K562 (cell line): ENCODE data around the gene RCSD1. TPM values are rescaled to one million over a fixed set of nuclear protein-coding genes. Genes with fewer than 3 reads are reported as not detected.

ENCODE experiments used
- ATAC-seq: fragments of 200-7000 bp; cut with Tn5 transposase; 3 replicates; pipeline ENCODE4 v1.9.1; 2020; ENCODE audit warnings: moderate library complexity
- BruUV-seq: library from RNA; stranded (reverse); fragments of 400-500 nt; replicated peaks from 2 replicates; lab custom pipeline; 2021; lab: Mats Ljungman, UMichigan
- CTCF ChIA-PET: fragments of 300-600 bp; formaldehyde crosslinking; extraction: SDS; loops from one replicate; lab custom pipeline; 2021; ENCODE audit warnings: low intra/inter-chr PET ratio; lab: Yijun Ruan, JAX
- POLR2A ChIA-PET: fragments of 300-600, 350-650 bp; sonication (Branson Sonifier 250); formaldehyde crosslinking; extraction: SDS; loops from one replicate; lab custom pipeline; 2021; ENCODE audit warnings: antibody characterized with exemption, inconsistent platforms; lab: Yijun Ruan, JAX
- DNase-seq, 4 experiments: peaks; one replicate each; pipeline versions ENCODE4 v3.0.0 to v3.0.0-alpha.2; 2011 to 2018; ENCODE audit warnings: low spot score in 3 of 4, mixed read lengths in 3 of 4; ENCODE audit errors: extremely low read depth in 1 of 4
- FAIRE-seq: peaks from 2 replicates; lab custom pipeline; 2011; peaks lifted over from hg19 to GRCh38; lab: Jason Lieb, UNC
- H2AFZ ChIP-seq: 2 replicates; pipeline ENCODE4 v1.6.0; 2011; ENCODE audit warnings: low read depth, low read length, control low read depth, inconsistent platforms
- H3K27ac ChIP-seq: fragments of 200-600 bp; 3 replicates; pipeline ENCODE4 v1.8.0; 2011; ENCODE audit warnings: low read depth, mild to moderate bottlenecking, control low read depth, inconsistent platforms, low read length, moderate library complexity, mixed read lengths; ENCODE audit errors: extremely low read depth
- H3K27me3 ChIP-seq, 2 experiments: fragments of 300-600 bp in 1 of 2; 2 replicates in 1 of 2; 3 replicates in 1 of 2; pipeline versions ENCODE4 v1.6.0 to v1.8.0; 2011; ENCODE audit warnings: inconsistent platforms in 2 of 2, low read length in 2 of 2, mild to moderate bottlenecking in 1 of 2, mixed read lengths in 1 of 2, moderate library complexity in 1 of 2; ENCODE audit not compliant: control insufficient read depth in 2 of 2, insufficient read depth in 2 of 2
- H3K36me3 ChIP-seq: fragments of 300-600 bp; 3 replicates; pipeline ENCODE4 v1.8.0; 2011; ENCODE audit warnings: mild to moderate bottlenecking, low read length, inconsistent platforms; ENCODE audit not compliant: control insufficient read depth, insufficient read depth
- H3K4me1 ChIP-seq, 2 experiments: fragments of 200-600 bp in 1 of 2; replicated peaks in 1 of 2; 2 replicates in 1 of 2; 3 replicates in 1 of 2; pipeline versions ENCODE4 v1.5.1 to v1.8.0; 2011; ENCODE audit warnings: inconsistent platforms in 2 of 2, low read length in 2 of 2, mild to moderate bottlenecking in 1 of 2, mixed read lengths in 1 of 2, moderate library complexity in 1 of 2; ENCODE audit not compliant: control insufficient read depth in 2 of 2, insufficient read depth in 2 of 2
- H3K4me2 ChIP-seq: 2 replicates; pipeline ENCODE4 v1.6.1; 2011; ENCODE audit warnings: low read length, control low read depth, inconsistent platforms, mixed read lengths; ENCODE audit not compliant: insufficient read depth
- H3K4me3 ChIP-seq: fragments of 200-600 bp; sonication (generic), shearing (Covaris generic); 2 replicates; pipeline ENCODE4 v1.5.1; 2016; ENCODE audit warnings: control low read depth, inconsistent platforms
- H3K79me2 ChIP-seq: fragments of 200-600 bp; 3 replicates; pipeline ENCODE4 v1.8.0; 2011; ENCODE audit warnings: low read length, inconsistent platforms; ENCODE audit not compliant: control insufficient read depth, insufficient read depth
- H3K9ac ChIP-seq, 2 experiments: 2 replicates each; pipeline versions ENCODE4 v1.6.0 to v1.6.1; 2011; ENCODE audit warnings: low read depth in 2 of 2, low read length in 2 of 2, control low read depth in 1 of 2, inconsistent platforms in 1 of 2, mild to moderate bottlenecking in 1 of 2, mixed read lengths in 1 of 2; ENCODE audit not compliant: insufficient read depth in 1 of 2
- H3K9me1 ChIP-seq: one replicate; pipeline ENCODE4 v1.6.0; 2011; ENCODE audit warnings: inconsistent platforms, mild to moderate bottlenecking, low read length, moderate library complexity; ENCODE audit not compliant: control insufficient read depth, insufficient read depth
- H3K9me3 ChIP-seq: replicated peaks from 2 replicates; pipeline ENCODE4 v1.5.1; 2011; ENCODE audit warnings: low read depth, low read length, inconsistent platforms; ENCODE audit not compliant: control insufficient read depth, insufficient read depth
- H4K20me1 ChIP-seq: replicated peaks from 2 replicates; pipeline ENCODE4 v1.6.1; 2011; ENCODE audit warnings: low read length, inconsistent platforms, mixed read lengths; ENCODE audit not compliant: control insufficient read depth, insufficient read depth
- GATA2 ChIP-seq: sonication (generic); formaldehyde crosslinking; IDR thresholded peaks from 2 replicates; pipeline ENCODE4 v1.4.0; 2020; ENCODE audit warnings: mild to moderate bottlenecking, missing genetic modification reagents
- HDGF ChIP-seq: fragments of 450-650 bp; IDR thresholded peaks from 2 replicates; pipeline ENCODE4 v1.6.1; 2016
- HINFP ChIP-seq: fragments of 450-650 bp; conservative IDR thresholded peaks from 2 replicates; pipeline ENCODE4 v1.6.1; 2016; ENCODE audit warnings: missing genetic modification characterization, low read depth, mild to moderate bottlenecking, control low read depth, missing compliant biosample characterization
- HMBOX1 ChIP-seq: sonication (generic); IDR thresholded peaks from 2 replicates; pipeline ENCODE4 v1.6.1; 2016
- L3MBTL2 ChIP-seq: fragments of 450-650 bp; IDR thresholded peaks from 2 replicates; pipeline ENCODE4 v1.6.1; 2016; ENCODE audit warnings: mild to moderate bottlenecking, moderate library complexity
- LARP7 ChIP-seq: fragments of 450-650 bp; IDR thresholded peaks from 2 replicates; pipeline ENCODE4 v1.6.1; 2016
- MAFK ChIP-seq: IDR thresholded peaks from 2 replicates; pipeline ENCODE4 v1.6.1; 2011; ENCODE audit warnings: low read length, improper control_type of control experiment
- MTA2 ChIP-seq: fragments of 450-650 bp; IDR thresholded peaks from 2 replicates; pipeline ENCODE4 v1.6.1; 2016; ENCODE audit warnings: low read depth
- PML ChIP-seq: IDR thresholded peaks from 2 replicates; pipeline ENCODE4 v1.6.1; 2012; ENCODE audit warnings: low read length, inconsistent platforms
- RBM17 ChIP-seq: fragments of 200-400 bp; formaldehyde crosslinking; IDR thresholded peaks from 2 replicates; pipeline ENCODE4 v1.6.1; 2017; ENCODE audit warnings: low read depth, mild to moderate bottlenecking, low read length, borderline replicate concordance
- ZFP36 ChIP-seq: fragments of 150-350 bp; IDR thresholded peaks from 2 replicates; pipeline ENCODE4 v1.6.1; 2018; ENCODE audit warnings: low read length, low read depth; ENCODE audit not compliant: partially characterized antibody
- WGBS: fragments of 100-300 bp; shearing (Covaris generic); methylation state at CpG from one replicate; pipeline ENCODE4 v1.1.6; 2016; ENCODE audit warnings: low coverage, mixed read lengths; ENCODE audit not compliant: insufficient coverage; ENCODE audit errors: missing lambda C conversion rate; 5-methylcytosine and 5-hydroxymethylcytosine counted together
- in situ Hi-C: fragments of 300-500 bp; cut with MboI; formaldehyde crosslinking; loops from 4 replicates; pipeline ENCODE4 v1.15.0; 2018; ENCODE audit warnings: inconsistent platforms, mixed read lengths
- intact Hi-C: fragments of 100-400 bp; cut with micrococcal nuclease; formaldehyde crosslinking; loops from 2 replicates; pipeline ENCODE4 v1.14.2; 2022
- polyA plus RNA-seq, 8 experiments: library from polyadenylated mRNA; depleted of rRNA in 4 of 8; stranded (reverse) in 5 of 8; unstranded in 3 of 8; fragments of >200 nt; fragmentation: Nextera tagmentation in 2 of 8; fragmentation: Illumina TruSeq in 1 of 8; extraction: Ambion mirVana in 2 of 8; extraction: Trizol in 1 of 8; gene quantifications; 2 replicates each; pipeline versions ENCODE4 v1.2.1 to v1.2.3, GENCODE V29; 2011 to 2014; ENCODE audit warnings: inconsistent platforms in 1 of 8, missing spikeins in 1 of 8
- total RNA-seq, 7 experiments: library from RNA; depleted of rRNA in 6 of 7; stranded (reverse); fragments of >200 nt in 6 of 7; fragmentation: Illumina TruSeq in 2 of 7; extraction: Trizol in 2 of 7; gene quantifications; 2 replicates each; pipeline versions ENCODE4 v1.2.1 to v1.2.3, GENCODE V29; 2011 to 2021; ENCODE audit warnings: low replicate concordance in 1 of 7

RCSD1 gene
- total and polyA plus RNA-seq, 9 of the 15 experiments (the other 6 are each of a cell fraction or from before 2014, with no cell fraction given) = 7.8 to 69.8 (median 45.3) TPM

- no TSS peak for BruUV-seq
- CTCF ChIA-PET = no interaction called here
- FAIRE-seq (no peak), DNase-seq (no peak)
- Histone ChIP-seq H3K4me1 (peaks cover 0 to 2% of the 10 kb centered on the region in 2 experiments; a peak in 3 of 5 replicates), H3K27me3 (no peaks in the 10 kb centered on the region), H3K27ac (no peak overlapping the region), H3K4me3 (no peak overlapping the region), H3K36me3 (no peaks in the 10 kb centered on the region), H3K9ac (no peak overlapping the region), H3K9me3 (no peaks in the 10 kb centered on the region)
- intact Hi-C loops = no loop called here
- 9% methylated on average over 1 of the region's 1 CpG for WGBS
- no peak for TF ChIP-seq PML
- no peak for TF ChIP-seq L3MBTL2
- no peak for TF ChIP-seq MAFK
- no peak for TF ChIP-seq MTA2
- TF ChIP-seq LARP7 = no peak
- TF ChIP-seq HMBOX1 = no peak
- TF ChIP-seq HDGF = no peak
- TF ChIP-seq ZFP36 = no peak
- no peak for TF ChIP-seq HINFP (tag)
- no peak for TF ChIP-seq RBM17
- TF ChIP-seq GATA2 = no peak
- TF ChIP-seq, all 486 proteins: peak for 0
- H4K20me1 ChIP-seq = no peaks in the 10 kb centered on the region
- no peak for ATAC-seq
- H3K4me2 ChIP-seq = no peak overlapping the region
- in situ Hi-C loops = no loop called here
- no peaks in the 10 kb centered on the region for H3K79me2 ChIP-seq
- POLR2A ChIA-PET = interaction anchor here (0.6 to 1.6 kb wide), 3 partner anchors 9 to 16 kb away, joined by 3 read pairs; no protein-coding TSS in a partner anchor
- no peaks in the 10 kb centered on the region for H3K9me1 ChIP-seq
- H2AFZ ChIP-seq = no peak overlapping the region
These were observed 42.2 kb upstream of the RCSD1 start for GRCh38 chr1:167587872-167588271.
